ENCODE results near the gene TMEM178B.

TMEM178B gene

GRCh38 chr7:141409801-141410329, 336.0 kb downstream of the TMEM178B start:
- H2BK12ac ChIP-seq (ENCODE audit: low read length), result no peak overlapping the region
- no peaks in the 10 kb centered on the region for H3K9me3 ChIP-seq (replicated peaks in 1 of 2; ENCODE audit: control insufficient read depth in 2 of 2, insufficient read depth in 1 of 2, low read depth in 1 of 2, low read length in 2 of 2)
- H3K36me3 ChIP-seq (replicated peaks in 1 of 2; ENCODE audit: control insufficient read depth in 2 of 2, insufficient read depth in 2 of 2, low read length in 2 of 2), result no peaks in the 10 kb centered on the region
- H3K14ac ChIP-seq (ENCODE audit: low read length), result no peak overlapping the region
- H3K9ac ChIP-seq (ENCODE audit: low read depth, low read length, poor library complexity), result no peak overlapping the region
- DNase-seq (ENCODE audit: low spot score), result peak; percentile 53
- H3K27ac ChIP-seq (replicated peaks; ENCODE audit: low read length), result no peak overlapping the region
- H3K79me1 ChIP-seq (ENCODE audit: low read depth, low read length), result no peaks in the 10 kb centered on the region
- no peak overlapping the region for H4K8ac ChIP-seq (ENCODE audit: low read depth, low read length)
- no peak overlapping the region for H2BK120ac ChIP-seq (ENCODE audit: low read depth, low read length)
- no peak overlapping the region for H3K18ac ChIP-seq (ENCODE audit: low read length)
- peak overlapping the region; percentile 41 for H3K4me2 ChIP-seq (ENCODE audit: insufficient read depth, low read length, poor library complexity, severe bottlenecking)
- H2BK5ac ChIP-seq (ENCODE audit: low read length), result no peak overlapping the region
- no peak overlapping the region for H2BK15ac ChIP-seq (ENCODE audit: low read length)
- H3K4me1 ChIP-seq (ENCODE audit: control insufficient read depth in 2 of 2, insufficient read depth in 1 of 2, low read depth in 1 of 2, low read length in 2 of 2), result peaks cover 11 to 25% of the 10 kb centered on the region in 2 donors
- no peak overlapping the region for H2AK5ac ChIP-seq (ENCODE audit: low read depth, low read length)
- no peak overlapping the region for H3K4ac ChIP-seq (ENCODE audit: low read length)
- no peak overlapping the region for H4K91ac ChIP-seq (ENCODE audit: low read depth, low read length, poor library complexity)
- no CpG with 5 or more reads among the region's 10 CpGs for WGBS, 2 donors (ENCODE audit: extremely low coverage in 2 of 2, insufficient read length in 2 of 2, insufficient replicate concordance in 1 of 2)
- H3K23ac ChIP-seq (ENCODE audit: low read depth, low read length, poor library complexity), result no peak overlapping the region
- no peaks in the 10 kb centered on the region for H3K27me3 ChIP-seq (ENCODE audit: control insufficient read depth in 3 of 3, insufficient read depth in 3 of 3, low read depth in 1 of 3, low read length in 3 of 3)
- H2AFZ ChIP-seq (ENCODE audit: low read length), result peak overlapping the region; percentile 28
- H3K4me3 ChIP-seq (ENCODE audit: low read length in 2 of 2), result no peak overlapping the region

GRCh38 chr7:141410353-141411000, 336.6 kb downstream of the TMEM178B start:
- no peak overlapping the region for H3K9ac ChIP-seq (ENCODE audit: low read depth, low read length, poor library complexity)
- H2BK12ac ChIP-seq (ENCODE audit: low read length), result no peak overlapping the region
- H2BK5ac ChIP-seq (ENCODE audit: low read length), result no peak overlapping the region
- no CpG with 5 or more reads among the region's 7 CpGs for WGBS, 2 donors (ENCODE audit: extremely low coverage in 2 of 2, insufficient read length in 2 of 2, insufficient replicate concordance in 1 of 2)
- no peaks in the 10 kb centered on the region for H3K36me3 ChIP-seq (replicated peaks in 1 of 2; ENCODE audit: control insufficient read depth in 2 of 2, insufficient read depth in 2 of 2, low read length in 2 of 2)
- H4K91ac ChIP-seq (ENCODE audit: low read depth, low read length, poor library complexity), result no peak overlapping the region
- H3K79me1 ChIP-seq (ENCODE audit: low read depth, low read length), result no peaks in the 10 kb centered on the region
- H3K23ac ChIP-seq (ENCODE audit: low read depth, low read length, poor library complexity), result no peak overlapping the region
- H3K14ac ChIP-seq (ENCODE audit: low read length), result no peak overlapping the region
- H2BK120ac ChIP-seq (ENCODE audit: low read depth, low read length), result no peak overlapping the region
- no peaks in the 10 kb centered on the region for H3K9me3 ChIP-seq (replicated peaks in 1 of 2; ENCODE audit: control insufficient read depth in 2 of 2, insufficient read depth in 1 of 2, low read depth in 1 of 2, low read length in 2 of 2)
- H2BK15ac ChIP-seq (ENCODE audit: low read length), result no peak overlapping the region
- peaks cover 11 to 25% of the 10 kb centered on the region in 2 donors for H3K4me1 ChIP-seq (ENCODE audit: control insufficient read depth in 2 of 2, insufficient read depth in 1 of 2, low read depth in 1 of 2, low read length in 2 of 2)
- no peak overlapping the region for H3K18ac ChIP-seq (ENCODE audit: low read length)
- H2AFZ ChIP-seq (ENCODE audit: low read length), result peak overlapping the region; percentile 28
- H3K4ac ChIP-seq (ENCODE audit: low read length), result no peak overlapping the region
- no peak overlapping the region for H3K4me3 ChIP-seq (ENCODE audit: low read length in 2 of 2)
- no peaks in the 10 kb centered on the region for H3K27me3 ChIP-seq (ENCODE audit: control insufficient read depth in 3 of 3, insufficient read depth in 3 of 3, low read depth in 1 of 3, low read length in 3 of 3)
- no peak for DNase-seq (ENCODE audit: low spot score)
- no peak overlapping the region for H3K27ac ChIP-seq (replicated peaks; ENCODE audit: low read length)
- H2AK5ac ChIP-seq (ENCODE audit: low read depth, low read length), result no peak overlapping the region
- no peak overlapping the region for H3K4me2 ChIP-seq (ENCODE audit: insufficient read depth, low read length, poor library complexity, severe bottlenecking)
- H4K8ac ChIP-seq (ENCODE audit: low read depth, low read length), result no peak overlapping the region

GRCh38 chr7:141411133-141411532, 337.3 kb downstream of the TMEM178B start:
- 100% methylated on average over 2 of the region's 4 CpGs; no CpG with 5 or more reads in 1 of the 2 donors for WGBS, 2 donors (ENCODE audit: extremely low coverage in 2 of 2, insufficient read length in 2 of 2, insufficient replicate concordance in 1 of 2)
- no peak overlapping the region for H2AK5ac ChIP-seq (ENCODE audit: low read depth, low read length)
- H3K18ac ChIP-seq (ENCODE audit: low read length), result no peak overlapping the region
- H4K8ac ChIP-seq (ENCODE audit: low read depth, low read length), result no peak overlapping the region
- H3K4me2 ChIP-seq (ENCODE audit: insufficient read depth, low read length, poor library complexity, severe bottlenecking), result no peak overlapping the region
- no peak overlapping the region for H3K4me3 ChIP-seq (ENCODE audit: low read length in 2 of 2)
- no peak overlapping the region for H4K91ac ChIP-seq (ENCODE audit: low read depth, low read length, poor library complexity)
- H3K9ac ChIP-seq (ENCODE audit: low read depth, low read length, poor library complexity), result no peak overlapping the region
- H3K27me3 ChIP-seq (ENCODE audit: control insufficient read depth in 3 of 3, insufficient read depth in 3 of 3, low read depth in 1 of 3, low read length in 3 of 3), result no peaks in the 10 kb centered on the region
- no peak overlapping the region for H3K27ac ChIP-seq (replicated peaks; ENCODE audit: low read length)
- H2BK12ac ChIP-seq (ENCODE audit: low read length), result no peak overlapping the region
- no peaks in the 10 kb centered on the region for H3K79me1 ChIP-seq (ENCODE audit: low read depth, low read length)
- H3K9me3 ChIP-seq (replicated peaks in 1 of 2; ENCODE audit: control insufficient read depth in 2 of 2, insufficient read depth in 1 of 2, low read depth in 1 of 2, low read length in 2 of 2), result no peaks in the 10 kb centered on the region
- no peak overlapping the region for H3K14ac ChIP-seq (ENCODE audit: low read length)
- no peak overlapping the region for H2AFZ ChIP-seq (ENCODE audit: low read length)
- peaks cover 11 to 25% of the 10 kb centered on the region in 2 donors for H3K4me1 ChIP-seq (ENCODE audit: control insufficient read depth in 2 of 2, insufficient read depth in 1 of 2, low read depth in 1 of 2, low read length in 2 of 2)
- no peak overlapping the region for H3K4ac ChIP-seq (ENCODE audit: low read length)
- H3K36me3 ChIP-seq (replicated peaks in 1 of 2; ENCODE audit: control insufficient read depth in 2 of 2, insufficient read depth in 2 of 2, low read length in 2 of 2), result no peaks in the 10 kb centered on the region
- no peak for DNase-seq (ENCODE audit: low spot score)
- no peak overlapping the region for H2BK120ac ChIP-seq (ENCODE audit: low read depth, low read length)
- no peak overlapping the region for H2BK15ac ChIP-seq (ENCODE audit: low read length)
- H2BK5ac ChIP-seq (ENCODE audit: low read length), result no peak overlapping the region
- no peak overlapping the region for H3K23ac ChIP-seq (ENCODE audit: low read depth, low read length, poor library complexity)

- H3K27ac ChIP-seq (replicated peaks; ENCODE audit: low read length), result no peak overlapping the region
- H3K18ac ChIP-seq (ENCODE audit: low read length), result no peak overlapping the region
- no peak for DNase-seq (ENCODE audit: low spot score)
- H3K4me2 ChIP-seq (ENCODE audit: insufficient read depth, low read length, poor library complexity, severe bottlenecking), result no peak overlapping the region
- H2AK5ac ChIP-seq (ENCODE audit: low read depth, low read length), result no peak overlapping the region
- peaks cover 3 to 6% of the 10 kb centered on the region in 2 donors for H3K4me1 ChIP-seq (ENCODE audit: control insufficient read depth in 2 of 2, insufficient read depth in 1 of 2, low read depth in 1 of 2, low read length in 2 of 2)
- H2BK5ac ChIP-seq (ENCODE audit: low read length), result no peak overlapping the region
- H3K27me3 ChIP-seq (ENCODE audit: control insufficient read depth in 3 of 3, insufficient read depth in 3 of 3, low read depth in 1 of 3, low read length in 3 of 3), result no peaks in the 10 kb centered on the region
- H2BK15ac ChIP-seq (ENCODE audit: low read length), result no peak overlapping the region
- no peak overlapping the region for H2BK12ac ChIP-seq (ENCODE audit: low read length)
- H3K23ac ChIP-seq (ENCODE audit: low read depth, low read length, poor library complexity), result no peak overlapping the region
- no peak overlapping the region for H3K4ac ChIP-seq (ENCODE audit: low read length)
- H4K91ac ChIP-seq (ENCODE audit: low read depth, low read length, poor library complexity), result no peak overlapping the region
- no peaks in the 10 kb centered on the region for H3K36me3 ChIP-seq (replicated peaks in 1 of 2; ENCODE audit: control insufficient read depth in 2 of 2, insufficient read depth in 2 of 2, low read length in 2 of 2)
- no peak overlapping the region for H3K4me3 ChIP-seq (ENCODE audit: low read length in 2 of 2)
- H3K79me1 ChIP-seq (ENCODE audit: low read depth, low read length), result no peaks in the 10 kb centered on the region
- no peak overlapping the region for H4K8ac ChIP-seq (ENCODE audit: low read depth, low read length)
- H3K14ac ChIP-seq (ENCODE audit: low read length), result no peak overlapping the region
- no peaks in the 10 kb centered on the region for H3K9me3 ChIP-seq (replicated peaks in 1 of 2; ENCODE audit: control insufficient read depth in 2 of 2, insufficient read depth in 1 of 2, low read depth in 1 of 2, low read length in 2 of 2)
- no CpG with 5 or more reads among the region's 3 CpGs for WGBS, 2 donors (ENCODE audit: extremely low coverage in 2 of 2, insufficient read length in 2 of 2, insufficient replicate concordance in 1 of 2)
- no peak overlapping the region for H2BK120ac ChIP-seq (ENCODE audit: low read depth, low read length)
- H2AFZ ChIP-seq (ENCODE audit: low read length), result no peak overlapping the region
- no peak overlapping the region for H3K9ac ChIP-seq (ENCODE audit: low read depth, low read length, poor library complexity)
Observed at GRCh38 chr7:141415999-141416398, 342.1 kb downstream of the TMEM178B start.
